Esophagus (tissue), 2 donors: ENCODE results near the gene GPR62. TPM values are rescaled to one million over a fixed set of nuclear protein-coding genes. Genes with fewer than 3 reads are reported as not detected.

Source experiments
- H3K27ac ChIP-seq, 2 donors: one replicate each; pipeline ENCODE4 v1.5.1; 2013; ENCODE audit warnings: low read depth in 2 of 2, mild to moderate bottlenecking in 2 of 2, inconsistent platforms in 1 of 2, low read length in 1 of 2, moderate library complexity in 1 of 2
- H3K27me3 ChIP-seq, 2 donors: one replicate each; pipeline ENCODE4 v1.6.1; 2013; ENCODE audit warnings: low read length in 2 of 2, control low read depth in 1 of 2, mild to moderate bottlenecking in 1 of 2; ENCODE audit not compliant: insufficient read depth in 2 of 2, control insufficient read depth in 1 of 2
- H3K36me3 ChIP-seq, 2 donors: one replicate each; pipeline ENCODE4 v1.6.1; 2013; ENCODE audit warnings: low read length in 1 of 2; ENCODE audit not compliant: control insufficient read depth in 2 of 2, insufficient read depth in 2 of 2
- H3K4me1 ChIP-seq, 2 donors: one replicate each; pipeline ENCODE4 v1.6.1; 2013; ENCODE audit warnings: low read length in 1 of 2; ENCODE audit not compliant: control insufficient read depth in 2 of 2, insufficient read depth in 2 of 2
- H3K4me3 ChIP-seq, 2 donors: one replicate each; pipeline ENCODE4 v1.5.1; 2013; ENCODE audit warnings: low read length in 2 of 2, mild to moderate bottlenecking in 2 of 2, low read depth in 1 of 2, moderate library complexity in 1 of 2
- H3K9me3 ChIP-seq, 2 donors: one replicate each; pipeline ENCODE4 v1.6.1; 2013; ENCODE audit warnings: mild to moderate bottlenecking in 2 of 2, low read depth in 1 of 2, low read length in 1 of 2, moderate library complexity in 1 of 2; ENCODE audit not compliant: control insufficient read depth in 2 of 2, insufficient read depth in 1 of 2
- WGBS, 2 donors: extraction: QIAGEN DNeasy Blood & Tissue Kit; methylation state at CpG; one replicate each; pipeline ENCODE4 v1.1.7; 2013; 5-methylcytosine and 5-hydroxymethylcytosine counted together
- polyA plus RNA-seq, 2 donors: library from polyadenylated mRNA; stranded (reverse); fragments of 200-250 nt; gene quantifications; one replicate each; pipeline ENCODE4 v1.2.3, GENCODE V29; 2013
- donor health status: healthy with polysubstance abuse.
- donor health status: Bipolar disorder and iron deficiency.

The GPR62 gene
- polyA plus RNA-seq, 2 donors: 0.05 to 0.06 TPM

DNA sequence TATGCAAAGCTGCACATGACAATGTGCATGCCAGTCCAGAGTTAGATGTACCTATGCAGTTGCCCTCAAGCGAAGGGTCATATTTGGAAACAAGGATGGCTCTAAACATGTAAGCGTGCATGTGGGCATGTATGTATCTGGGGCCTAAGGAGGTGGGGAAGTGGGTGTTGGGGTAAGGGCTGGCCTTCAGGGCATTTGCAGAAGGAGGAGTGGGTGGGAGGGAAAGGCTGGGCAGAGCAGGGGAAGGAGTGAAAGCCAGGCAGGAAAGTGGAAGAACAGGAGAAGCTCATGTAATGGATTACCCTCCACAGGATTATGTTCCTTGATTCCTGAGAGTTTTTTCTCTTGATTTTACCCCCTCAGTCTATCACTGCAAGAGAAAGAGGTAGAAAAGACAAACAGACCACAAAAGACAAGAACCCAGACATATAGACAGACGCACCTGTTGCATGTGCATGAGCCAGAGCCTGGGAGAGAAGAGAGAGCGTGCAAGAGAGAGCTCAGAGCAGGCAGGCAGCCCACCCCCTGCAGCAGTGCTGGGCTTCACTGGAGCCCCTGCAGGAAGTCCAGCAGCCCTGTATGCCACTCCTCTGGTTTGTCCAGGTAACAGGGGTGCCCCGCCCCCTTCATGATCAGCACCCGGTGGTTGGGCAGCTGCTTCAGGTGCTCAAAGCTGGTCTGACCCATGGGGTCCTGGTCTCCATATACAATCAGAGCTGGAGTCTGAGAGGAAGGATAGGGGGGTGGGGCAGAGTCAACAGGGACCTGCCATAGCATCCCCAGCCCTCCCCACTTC, 13.9 kb downstream of the GPR62 start:
- Histone ChIP-seq H3K36me3 (no peaks in the 10 kb centered on the region), H3K4me3 (no peak overlapping the region), H3K9me3 (no peaks in the 10 kb centered on the region), H3K4me1 (peaks cover 5 to 14% of the 10 kb centered on the region in 2 donors), H3K27me3 (no peaks in the 10 kb centered on the region), H3K27ac (no peak overlapping the region)
- 85 to 86% methylated on average over 6 of the region's 6 CpGs for WGBS, 2 donors

GRCh38 chr3:51969841-51970240, 14.7 kb downstream of the GPR62 start:
- Histone ChIP-seq H3K27me3 (no peaks in the 10 kb centered on the region), H3K4me1 (peaks cover 9 to 19% of the 10 kb centered on the region in 2 donors), H3K9me3 (no peaks in the 10 kb centered on the region), H3K36me3 (no peaks in the 10 kb centered on the region), H3K27ac (no peak overlapping the region), H3K4me3 (no peak overlapping the region)
- WGBS, 2 donors: 74 to 75% methylated on average over 4 of the region's 4 CpGs

GRCh38 chr3:51970606-51971300, 15.6 kb downstream of the GPR62 start:
- 55 to 58% methylated on average over 6 of the region's 6 CpGs for WGBS, 2 donors
- H3K4me3 ChIP-seq: no peak overlapping the region
- no peaks in the 10 kb centered on the region for H3K36me3 ChIP-seq
- H3K4me1 ChIP-seq: peaks cover 9 to 22% of the 10 kb centered on the region in 2 donors
- H3K9me3 ChIP-seq: no peaks in the 10 kb centered on the region
- no peak overlapping the region for H3K27ac ChIP-seq
- H3K27me3 ChIP-seq: no peaks in the 10 kb centered on the region

DNA sequence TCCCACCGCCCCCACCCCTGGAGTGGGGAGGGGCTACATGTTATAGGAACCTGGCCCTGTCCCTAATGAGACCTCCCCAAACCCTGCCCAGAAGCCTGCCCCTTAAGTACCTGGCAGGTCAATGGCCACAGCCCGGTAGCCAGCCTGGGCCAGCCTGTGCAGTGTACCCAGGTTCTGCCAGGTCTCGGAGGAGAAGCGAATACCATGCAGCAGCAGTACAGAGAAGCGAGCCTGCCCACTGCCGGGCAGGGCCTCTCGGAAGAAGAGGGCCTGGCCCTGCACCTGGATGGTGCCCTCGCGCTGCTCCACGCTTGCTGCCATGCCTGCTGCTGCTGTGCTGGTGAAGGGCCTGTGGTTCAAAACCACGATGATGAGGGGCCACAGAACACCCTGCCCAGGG, 16.2 kb downstream of the GPR62 start:
- H3K27me3 ChIP-seq: no peaks in the 10 kb centered on the region
- WGBS, 2 donors: 85 to 88% methylated on average over 11 of the region's 11 CpGs
- peaks cover 9 to 23% of the 10 kb centered on the region in 2 donors for H3K4me1 ChIP-seq
- no peak overlapping the region for H3K4me3 ChIP-seq
- H3K9me3 ChIP-seq: no peaks in the 10 kb centered on the region
- H3K27ac ChIP-seq: no peak overlapping the region
- H3K36me3 ChIP-seq: no peaks in the 10 kb centered on the region

- Histone ChIP-seq H3K9me3 (no peaks in the 10 kb centered on the region), H3K4me3 (peak overlapping the region; percentile 76 to 82), H3K27ac (peak overlapping the region; percentile 93 to 96), H3K27me3 (no peaks in the 10 kb centered on the region), H3K36me3 (no peaks in the 10 kb centered on the region), H3K4me1 (peaks cover 4 to 24% of the 10 kb centered on the region in 2 donors)
- 9 to 12% methylated on average over 30 of the region's 30 CpGs for WGBS, 2 donors
Observed at GRCh38 chr3:51974277-51974962, 19.2 kb downstream of the GPR62 start.

GRCh38 chr3:51974963-51975851, 20.0 kb downstream of the GPR62 start, which contains the start of gene ABHD14A:
Gene ABHD14A, plus strand, starts transcription at chr3:51975064. Its CDS starts 72 bp downstream, at chr3:51975136.
- peak within 1 kb of the TSS; percentile 93 to 96 for H3K27ac ChIP-seq
- H3K27me3 ChIP-seq: no peaks in the 10 kb centered on the region
- peaks cover 4 to 24% of the 10 kb centered on the region in 2 donors for H3K4me1 ChIP-seq
- WGBS, 2 donors: 0 to 1% methylated on average over 52 to 63 of the region's 63 CpGs
- no peaks in the 10 kb centered on the region for H3K9me3 ChIP-seq
- H3K4me3 ChIP-seq: peak within 1 kb of the TSS; percentile 76 to 82
- no peaks in the 10 kb centered on the region for H3K36me3 ChIP-seq

DNA sequence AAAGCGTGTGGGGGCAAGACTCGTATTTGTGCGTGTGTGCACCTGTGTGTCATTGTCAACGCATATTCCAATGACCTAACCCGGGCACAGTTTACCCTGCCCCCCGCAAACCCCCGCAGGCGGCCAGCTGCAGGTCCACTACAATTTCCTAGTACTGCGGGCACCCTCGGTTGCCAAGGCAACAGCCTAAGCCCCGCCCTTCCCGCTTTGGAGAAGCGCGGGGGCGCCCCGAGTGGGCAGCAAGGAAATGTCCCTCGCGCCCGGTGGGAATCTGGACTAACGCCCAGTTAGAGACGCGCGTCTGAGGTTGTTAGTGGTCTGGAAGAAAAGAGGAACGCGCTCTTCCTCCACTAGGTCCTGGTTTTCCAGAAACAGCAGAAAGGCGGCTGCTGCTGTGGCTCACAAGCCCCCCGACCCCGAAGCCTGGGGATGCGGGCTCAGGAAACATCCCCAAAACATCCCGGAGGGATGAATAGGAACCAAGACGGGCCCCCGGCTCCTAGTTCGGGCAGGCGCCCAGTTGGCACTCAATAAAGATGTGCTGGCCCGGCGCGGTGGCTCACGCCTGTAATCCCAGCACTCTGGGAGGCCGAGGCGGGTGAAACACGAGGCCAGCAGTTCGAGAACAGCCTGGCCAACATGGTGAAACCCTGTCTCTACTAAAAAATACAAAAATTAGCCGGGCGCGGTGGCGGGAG, 20.8 kb downstream of the GPR62 start:
- WGBS, 2 donors: 37 to 38% methylated on average over 46 of the region's 46 CpGs

GRCh38 chr3:51977446-51978142, 22.4 kb downstream of the GPR62 start:
- 60 to 67% methylated on average over 9 of the region's 9 CpGs for WGBS, 2 donors
- Histone ChIP-seq H3K9me3 (no peaks in the 10 kb centered on the region), H3K36me3 (peaks cover 0 to 2% of the 10 kb centered on the region in 2 donors), H3K4me3 (no peak overlapping the region), H3K4me1 (peaks cover 7 to 27% of the 10 kb centered on the region in 2 donors), H3K27me3 (no peaks in the 10 kb centered on the region), H3K27ac (peak overlapping the region; percentile 20 to 27)

More for the DNA sequence above, 20.8 kb downstream of the GPR62 start:
- Histone ChIP-seq H3K9me3 (no peaks in the 10 kb centered on the region), H3K27me3 (no peaks in the 10 kb centered on the region), H3K36me3 (peaks cover 0 to 2% of the 10 kb centered on the region in 2 donors), H3K4me1 (peaks cover 4 to 24% of the 10 kb centered on the region in 2 donors), H3K27ac (peak overlapping the region; percentile 56 to 96), H3K4me3 (peak overlapping the region in 1 of 2 donors; percentile 82)
